Epithelial cell of esophagus (primary cell): ENCODE data around the gene SEC23IP.
A peak's percentile ranks its signal among the peaks of the same experiment; 100 is the strongest.

Experiments
- DNase-seq: peaks from one replicate; pipeline ENCODE4 v3.0.0; 2010; ENCODE audit warnings: low read depth
- H3K4me3 ChIP-seq: 2 replicates; pipeline ENCODE4 v1.5.1; 2011; ENCODE audit warnings: mild to moderate bottlenecking, low read length, control low read depth
- CTCF ChIP-seq: IDR thresholded peaks from 2 replicates; pipeline ENCODE4 v1.5.1; 2011; ENCODE audit warnings: low read depth, mild to moderate bottlenecking, low read length, control low read depth, inconsistent platforms; ENCODE audit not compliant: insufficient read depth; ENCODE audit errors: missing control alignments

SEC23IP gene

DNA sequence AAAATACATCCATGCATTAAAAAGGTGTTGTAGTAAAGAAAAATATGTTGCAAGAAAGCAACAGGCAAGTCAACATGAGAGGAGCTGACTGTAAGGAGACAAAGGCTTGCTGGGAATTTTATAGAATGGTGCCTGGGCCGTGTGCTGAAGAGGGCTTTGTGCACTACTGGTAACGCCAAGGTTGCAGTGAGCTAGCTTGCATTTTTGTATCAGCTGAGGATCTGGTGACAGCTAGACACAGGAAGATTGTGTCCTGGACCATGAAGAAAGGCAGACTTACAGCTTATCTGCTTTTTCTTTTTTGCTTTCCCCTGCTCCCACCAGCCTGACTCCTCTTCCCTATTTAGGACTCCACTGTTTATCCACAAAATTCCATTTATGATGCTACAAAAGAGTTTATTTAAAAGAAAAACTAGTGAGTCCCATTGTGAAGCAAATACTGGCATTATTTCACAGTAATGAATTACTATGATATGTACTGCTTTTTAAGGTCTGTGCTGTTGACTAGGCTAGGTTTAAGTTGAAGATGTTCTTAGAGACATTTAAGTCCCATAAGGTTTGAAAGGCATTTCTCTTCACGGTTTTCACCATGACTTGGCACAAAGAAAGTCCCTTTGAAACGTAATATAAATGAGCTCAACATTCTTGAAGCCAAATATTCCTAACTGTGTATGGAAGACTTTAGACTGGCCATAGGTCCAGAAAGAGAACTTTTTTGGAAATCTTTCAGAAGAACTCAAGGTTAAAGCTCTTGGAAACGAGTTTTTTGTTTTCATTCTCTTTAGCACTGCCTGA, 88.6 kb downstream of the SEC23IP start:
- H3K4me3 ChIP-seq = no peak overlapping the region
- no peak for DNase-seq
- no peak for TF ChIP-seq CTCF

GRCh38 chr10:119981826-119982225, 89.3 kb downstream of the SEC23IP start:
- no peak overlapping the region for H3K4me3 ChIP-seq
- peak; percentile 8 for DNase-seq
- TF ChIP-seq CTCF = no peak

- no peak for TF ChIP-seq CTCF
- no peak for DNase-seq
- no peak overlapping the region for H3K4me3 ChIP-seq
Measured at GRCh38 chr10:119988333-119988732, 95.8 kb downstream of the SEC23IP start.

DNA sequence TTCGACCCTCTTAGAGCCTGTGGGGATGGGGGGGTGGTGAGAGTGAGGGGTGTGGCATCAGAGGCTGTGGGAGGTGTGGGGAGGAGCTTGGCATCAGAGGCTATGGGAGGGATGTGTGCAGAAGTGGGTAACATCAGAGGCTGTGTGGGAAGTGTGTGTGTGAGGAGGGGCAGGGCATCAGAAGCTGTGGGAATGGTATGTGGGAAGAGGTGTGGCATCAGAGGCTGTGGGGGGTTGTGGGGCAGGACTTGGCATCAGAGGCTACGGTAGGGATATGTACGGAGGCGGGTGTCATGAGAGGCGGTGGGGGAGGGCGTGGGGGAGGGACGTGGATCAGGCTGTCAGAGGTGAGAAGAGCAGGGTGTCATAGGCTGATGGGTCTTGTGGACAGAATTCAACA, 97.4 kb downstream of the SEC23IP start:
- DNase-seq = no peak
- no peak for TF ChIP-seq CTCF

DNA sequence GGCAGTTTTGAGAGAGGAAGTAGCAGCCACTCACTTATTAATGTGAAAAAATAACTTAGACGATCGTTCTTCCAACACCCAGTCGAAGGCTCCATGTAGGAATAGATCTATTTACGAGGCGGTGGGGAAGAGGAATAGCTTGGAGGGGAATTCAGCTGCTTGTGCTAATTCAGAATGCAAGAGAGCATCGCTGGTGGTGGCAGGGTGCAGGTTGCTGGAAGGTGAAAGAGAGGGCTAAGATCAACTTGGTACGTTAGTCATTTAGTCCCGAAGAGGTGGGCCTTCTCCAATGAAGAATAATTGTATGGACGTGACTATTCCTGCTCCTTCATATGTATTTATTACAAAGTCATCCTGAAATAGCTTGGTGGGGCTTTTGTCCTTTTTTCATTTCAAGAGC, 98.5 kb downstream of the SEC23IP start:
- TF ChIP-seq CTCF = no peak
- H3K4me3 ChIP-seq = no peak overlapping the region
- DNase-seq = no peak

More for the DNA sequence above, 97.4 kb downstream of the SEC23IP start:
- no peak overlapping the region for H3K4me3 ChIP-seq

DNA sequence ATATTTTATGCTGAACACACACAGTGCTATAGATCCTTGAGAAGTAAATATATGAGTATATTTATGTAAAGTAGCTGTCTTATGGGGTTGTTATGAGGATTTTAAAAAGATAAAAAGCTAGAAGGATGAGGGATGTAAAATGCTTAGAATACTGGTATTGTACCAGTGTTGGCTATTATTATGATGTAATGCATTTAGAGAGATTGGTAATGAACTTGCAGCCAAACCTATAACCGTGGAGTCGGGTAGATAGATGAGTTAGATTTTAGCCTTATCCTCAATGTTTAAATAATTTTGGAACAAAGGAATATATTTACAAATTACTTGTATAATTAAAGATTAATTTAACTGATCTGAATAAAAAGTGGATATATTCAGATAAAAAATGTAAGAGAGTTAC, 99.3 kb downstream of the SEC23IP start:
- DNase-seq = no peak
- TF ChIP-seq CTCF = no peak
- H3K4me3 ChIP-seq = no peak overlapping the region
